HepG2 (cell line): ENCODE measurements around the gene HTR6. TPM values are rescaled to one million over a fixed set of nuclear protein-coding genes. Genes with fewer than 3 reads are reported as not detected.

Source experiments
- ATAC-seq: fragments of 200-7000 bp; cut with Tn5 transposase; 3 replicates; pipeline ENCODE4 v1.9.1; 2020; ENCODE audit warnings: mild to moderate bottlenecking, moderate library complexity
- BruUV-seq: library from RNA; stranded (reverse); fragments of 400-500 nt; replicated peaks from 2 replicates; lab custom pipeline; 2021; lab: Mats Ljungman, UMichigan
- CTCF ChIA-PET: fragments of 300-600 bp; formaldehyde crosslinking; extraction: SDS; loops from one replicate; lab custom pipeline; 2021; ENCODE audit warnings: low total read pairs, inconsistent platforms, low intra/inter-chr PET ratio; lab: Yijun Ruan, JAX
- POLR2A ChIA-PET: fragments of 350-600 bp; sonication (Branson Sonifier 250); formaldehyde crosslinking; loops from one replicate; lab custom pipeline; 2020; ENCODE audit warnings: antibody characterized with exemption, inconsistent platforms; lab: Yijun Ruan, JAX
- DNase-seq: peaks from one replicate; pipeline ENCODE4 v3.0.0-alpha.2; 2015; ENCODE audit warnings: low spot score
- FAIRE-seq: peaks from 3 replicates; lab custom pipeline; 2011; peaks lifted over from hg19 to GRCh38; lab: Jason Lieb, UNC
- H2AFZ ChIP-seq: one replicate; pipeline ENCODE4 v1.6.1; 2011; ENCODE audit warnings: low read length, inconsistent platforms
- H3K27ac ChIP-seq: fragments of 300-600 bp; 3 replicates; pipeline ENCODE4 v1.8.0; 2011; ENCODE audit warnings: mixed run types, mild to moderate bottlenecking, mixed read lengths, low read length, inconsistent platforms; ENCODE audit not compliant: insufficient read depth; ENCODE audit errors: extremely low read length
- H3K27me3 ChIP-seq, 2 experiments: fragments of 200-600 bp in 1 of 2; 2 replicates in 1 of 2; 3 replicates in 1 of 2; pipeline versions ENCODE4 v1.6.0 to v1.8.0; 2011; ENCODE audit warnings: low read length in 2 of 2, mild to moderate bottlenecking in 2 of 2, moderate library complexity in 2 of 2, inconsistent platforms in 1 of 2; ENCODE audit not compliant: insufficient read depth in 2 of 2, control insufficient read depth in 1 of 2
- H3K36me3 ChIP-seq, 2 experiments: fragments of 200-600 bp in 1 of 2; replicated peaks in 1 of 2; 2 replicates in 1 of 2; 3 replicates in 1 of 2; pipeline versions ENCODE4 v1.5.1 to v1.8.0; 2011; ENCODE audit warnings: low read length in 2 of 2, inconsistent platforms in 1 of 2; ENCODE audit not compliant: insufficient read depth in 2 of 2, control insufficient read depth in 1 of 2
- H3K4me1 ChIP-seq: 2 replicates; pipeline ENCODE4 v1.5.1; 2012; ENCODE audit warnings: low read length, inconsistent platforms; ENCODE audit not compliant: insufficient read depth
- H3K4me2 ChIP-seq: 2 replicates; pipeline ENCODE4 v1.6.0; 2011; ENCODE audit warnings: low read depth, low read length, inconsistent platforms
- H3K4me3 ChIP-seq, 3 experiments: fragments of 200-600 bp in 1 of 3; sonication (generic), shearing (Covaris generic) in 1 of 3; replicated peaks in 1 of 3; 2 replicates each; pipeline ENCODE4 v1.5.1; 2011 to 2016; ENCODE audit warnings: low read length in 3 of 3, inconsistent platforms in 2 of 3, low read depth in 2 of 3, mild to moderate bottlenecking in 2 of 3, control low read depth in 1 of 3, mixed read lengths in 1 of 3; ENCODE audit not compliant: insufficient read depth in 1 of 3
- H3K79me2 ChIP-seq: one replicate; pipeline ENCODE4 v1.6.1; 2011; ENCODE audit warnings: low read length, inconsistent platforms; ENCODE audit not compliant: insufficient read depth
- H3K9ac ChIP-seq: 2 replicates; pipeline ENCODE4 v1.6.0; 2011; ENCODE audit warnings: mild to moderate bottlenecking, low read depth, low read length, inconsistent platforms; ENCODE audit not compliant: insufficient read depth
- H3K9me3 ChIP-seq: 2 replicates; pipeline ENCODE4 v1.5.1; 2012; ENCODE audit warnings: mild to moderate bottlenecking, low read length
- H4K20me1 ChIP-seq: 2 replicates; pipeline ENCODE4 v1.6.0; 2011; ENCODE audit warnings: inconsistent platforms, mild to moderate bottlenecking, low read length, moderate library complexity; ENCODE audit not compliant: insufficient read depth
- BRCA1 ChIP-seq: sonication (generic); formaldehyde crosslinking; IDR thresholded peaks from 2 replicates; pipeline ENCODE4 v1.4.0; 2020; ENCODE audit warnings: missing genetic modification reagents
- CHD2 ChIP-seq: IDR thresholded peaks from 2 replicates; pipeline ENCODE4 v1.6.1; 2011; ENCODE audit warnings: low read depth, low read length, improper control_type of control experiment
- HDAC6 ChIP-seq: fragments of 200-600 bp; sonication (generic); IDR thresholded peaks from 2 replicates; pipeline ENCODE4 v1.7.0; 2017; ENCODE audit warnings: mild to moderate bottlenecking, antibody characterized with exemption, low read length, low read depth
- KDM5A ChIP-seq: fragments of 200-600 bp; sonication (generic); IDR thresholded peaks from 2 replicates; pipeline ENCODE4 v1.7.0; 2018; ENCODE audit warnings: antibody characterized with exemption, mild to moderate bottlenecking, low read length, borderline replicate concordance
- KDM5B ChIP-seq: sonication (generic); formaldehyde crosslinking; IDR thresholded peaks from 2 replicates; pipeline ENCODE4 v1.4.0; 2020; ENCODE audit warnings: missing genetic modification reagents, mild to moderate bottlenecking, borderline replicate concordance
- KLF16 ChIP-seq, 2 experiments: sonication (generic) in 1 of 2; formaldehyde crosslinking in 1 of 2; IDR thresholded peaks; 2 replicates each; pipeline versions ENCODE4 v1.6.1 to v1.8.0; 2016 to 2023; ENCODE audit warnings: missing genetic modification reagents in 2 of 2, missing compliant biosample characterization in 1 of 2
- MLLT10 ChIP-seq: sonication (generic); formaldehyde crosslinking; IDR thresholded peaks from 2 replicates; pipeline ENCODE4 v1.4.0; 2020; ENCODE audit warnings: missing genetic modification reagents
- NCOA1 ChIP-seq: sonication (generic); formaldehyde crosslinking; IDR thresholded peaks from 2 replicates; pipeline ENCODE4 v1.9.0; 2021; ENCODE audit warnings: missing genetic modification reagents
- SALL1 ChIP-seq: sonication (generic); formaldehyde crosslinking; IDR thresholded peaks from 2 replicates; pipeline ENCODE4 v1.8.0; 2022; ENCODE audit warnings: mild to moderate bottlenecking, missing genetic modification reagents
- SATB2 ChIP-seq: sonication (generic); formaldehyde crosslinking; IDR thresholded peaks from 2 replicates; pipeline ENCODE4 v1.5.0; 2020; ENCODE audit warnings: missing genetic modification reagents
- SMAD9 ChIP-seq: sonication (generic); formaldehyde crosslinking; IDR thresholded peaks from 2 replicates; pipeline ENCODE4 v1.5.1; 2020; ENCODE audit warnings: mild to moderate bottlenecking, missing genetic modification reagents
- STAG1 ChIP-seq: sonication (generic); formaldehyde crosslinking; IDR thresholded peaks from 2 replicates; pipeline ENCODE4 v1.4.0; 2020; ENCODE audit warnings: missing genetic modification reagents
- THYN1 ChIP-seq: sonication (generic); formaldehyde crosslinking; IDR thresholded peaks from 2 replicates; pipeline ENCODE4 v1.8.1; 2023; ENCODE audit warnings: low read depth, mild to moderate bottlenecking, moderate library complexity, missing genetic modification reagents, borderline replicate concordance
- ZKSCAN8 ChIP-seq: IDR thresholded peaks from 2 replicates; pipeline ENCODE4 v1.6.1; 2016; ENCODE audit warnings: borderline replicate concordance, missing genetic modification reagents, missing compliant biosample characterization
- ZMYM2 ChIP-seq: sonication (generic); formaldehyde crosslinking; IDR thresholded peaks from 2 replicates; pipeline ENCODE4 v1.8.0; 2022; ENCODE audit warnings: mild to moderate bottlenecking, missing genetic modification reagents
- ZSCAN29 ChIP-seq: sonication (generic); formaldehyde crosslinking; conservative IDR thresholded peaks from 2 replicates; pipeline ENCODE4 v1.4.0; 2020; ENCODE audit warnings: mild to moderate bottlenecking, missing genetic modification reagents
- WGBS: methylation state at CpG from one replicate; pipeline ENCODE4 v1.1.6; 2017; ENCODE audit warnings: low lambda C conversion rate; 5-methylcytosine and 5-hydroxymethylcytosine counted together
- in situ Hi-C: cut with HindIII; loops from 2 replicates; pipeline ENCODE4 v1.10.0; 2017; ENCODE audit warnings: low pct_unique_long_range_greater_than_20kb; ENCODE audit not compliant: extremely low pct_ligation_motif_present
- intact Hi-C: fragments of 100-400 bp; cut with micrococcal nuclease; formaldehyde crosslinking; loops from one replicate; pipeline ENCODE4 v1.10.0; 2022; ENCODE audit not compliant: unreplicated experiment
- polyA plus RNA-seq, 8 experiments: library from polyadenylated mRNA; depleted of rRNA in 3 of 8; stranded (reverse) in 7 of 8; unstranded in 1 of 8; fragments of >200 nt; fragmentation: Illumina TruSeq in 4 of 8; extraction: Trizol in 4 of 8; gene quantifications; 2 replicates each; pipeline versions ENCODE4 v1.2.1 to v1.2.3, GENCODE V29; 2011 to 2016; ENCODE audit warnings: low read depth in 4 of 8, missing spikeins in 1 of 8, mixed read lengths in 1 of 8; ENCODE audit not compliant: insufficient read depth in 1 of 8
- total RNA-seq, 5 experiments: library from RNA; depleted of rRNA; stranded (reverse); fragments of >200 nt; fragmentation: Illumina TruSeq; extraction: Trizol; gene quantifications; 2 replicates each; pipeline ENCODE4 v1.2.3, GENCODE V29; 2016; ENCODE audit warnings: low read depth in 1 of 5
- TF ChIP-seq, protein P1 (sequence below): sonication (generic); formaldehyde crosslinking; IDR thresholded peaks from 2 replicates; pipeline ENCODE4 v1.5.1; 2020; ENCODE audit warnings: mild to moderate bottlenecking, missing genetic modification reagents
- TF ChIP-seq, protein P2 (sequence below): sonication (generic); formaldehyde crosslinking; IDR thresholded peaks from 2 replicates; pipeline ENCODE4 v1.5.0; 2020; ENCODE audit warnings: mild to moderate bottlenecking, missing genetic modification reagents

Gene HTR6
- total and polyA plus RNA-seq, 2 of the 13 experiments (the other 11 are each of a cell fraction or from before 2014, with no cell fraction given): 0.04 TPM; not detected in 1

DNA sequence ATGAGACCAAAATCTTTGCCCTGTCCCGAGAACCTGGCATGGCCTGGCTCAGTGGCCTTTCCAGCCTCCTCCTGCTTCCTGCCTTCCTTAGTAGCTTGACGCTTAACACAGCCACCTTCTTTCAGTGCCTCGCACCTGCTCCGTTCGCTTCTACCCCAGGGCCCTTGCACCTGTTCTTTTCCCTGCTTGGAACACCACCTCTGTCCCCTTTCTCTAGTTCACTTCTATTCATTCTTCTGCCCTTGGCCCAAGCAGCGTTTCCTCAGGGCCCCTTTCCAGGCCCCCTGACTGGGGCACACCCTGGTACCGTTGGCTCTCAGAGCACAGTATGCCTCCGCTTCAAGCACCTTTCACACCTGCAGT, 9.0 kb upstream of the HTR6 start:
- WGBS: 87% methylated on average over 8 of the region's 8 CpGs
- FAIRE-seq (no peak), DNase-seq (no peak), ATAC-seq (no peak)
- Histone ChIP-seq H3K27me3 (no peaks in the 10 kb centered on the region), H3K4me2 (no peak overlapping the region), H2AFZ (no peak overlapping the region), H3K27ac (no peak overlapping the region), H4K20me1 (no peaks in the 10 kb centered on the region), H3K36me3 (no peaks in the 10 kb centered on the region), H3K4me3 (no peak overlapping the region), H3K9me3 (no peaks in the 10 kb centered on the region), H3K9ac (no peak overlapping the region), H3K4me1 (peaks cover 27% of the 10 kb centered on the region), H3K79me2 (no peaks in the 10 kb centered on the region)
- CTCF ChIA-PET: no interaction called here
- in situ Hi-C loops (no loop called here), intact Hi-C loops (no loop called here)
- TF ChIP-seq SALL1 (CRISPR knock-in tag) (no peak), CHD2 (no peak), ZSCAN29 (CRISPR knock-in tag) (no peak), ZKSCAN8 (CRISPR knock-in tag) (no peak), KDM5B (CRISPR knock-in tag) (no peak), ZMYM2 (CRISPR knock-in tag) (no peak), BRCA1 (CRISPR knock-in tag) (no peak), NCOA1 (CRISPR knock-in tag) (no peak), KDM5A (no peak), HDAC6 (no peak), MLLT10 (CRISPR knock-in tag) (no peak), SMAD9 (CRISPR knock-in tag) (no peak), SATB2 (CRISPR knock-in tag) (no peak), THYN1 (CRISPR knock-in tag) (no peak), KLF16 (CRISPR knock-in tag; IDR thresholded peaks at IDR 0.05) (no peak), STAG1 (CRISPR knock-in tag) (no peak)
- TF ChIP-seq, protein P1, sequence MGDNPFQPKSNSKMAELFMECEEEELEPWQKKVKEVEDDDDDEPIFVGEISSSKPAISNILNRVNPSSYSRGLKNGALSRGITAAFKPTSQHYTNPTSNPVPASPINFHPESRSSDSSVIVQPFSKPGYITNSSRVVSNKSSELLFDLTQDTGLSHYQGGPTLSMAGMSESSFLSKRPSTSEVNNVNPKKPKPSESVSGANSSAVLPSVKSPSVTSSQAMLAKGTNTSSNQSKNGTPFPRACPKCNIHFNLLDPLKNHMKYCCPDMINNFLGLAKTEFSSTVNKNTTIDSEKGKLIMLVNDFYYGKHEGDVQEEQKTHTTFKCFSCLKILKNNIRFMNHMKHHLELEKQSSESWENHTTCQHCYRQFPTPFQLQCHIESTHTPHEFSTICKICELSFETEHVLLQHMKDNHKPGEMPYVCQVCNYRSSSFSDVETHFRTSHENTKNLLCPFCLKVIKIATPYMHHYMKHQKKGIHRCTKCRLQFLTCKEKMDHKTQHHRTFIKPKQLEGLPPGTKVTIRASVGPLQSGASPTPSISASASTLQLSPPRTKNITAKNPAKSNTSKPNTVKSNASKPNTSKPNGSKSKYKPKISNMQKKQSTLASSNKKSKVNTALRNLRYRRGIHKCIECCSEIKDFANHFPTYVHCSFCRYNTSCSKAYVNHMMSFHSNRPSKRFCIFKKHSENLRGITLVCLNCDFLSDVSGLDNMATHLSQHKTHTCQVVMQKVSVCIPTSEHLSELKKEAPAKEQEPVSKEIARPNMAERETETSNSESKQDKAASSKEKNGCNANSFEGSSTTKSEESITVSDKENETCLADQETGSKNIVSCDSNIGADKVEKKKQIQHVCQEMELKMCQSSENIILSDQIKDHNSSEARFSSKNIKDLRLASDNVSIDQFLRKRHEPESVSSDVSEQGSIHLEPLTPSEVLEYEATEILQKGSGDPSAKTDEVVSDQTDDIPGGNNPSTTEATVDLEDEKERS (CRISPR knock-in tag): no peak
- TF ChIP-seq, protein P2, sequence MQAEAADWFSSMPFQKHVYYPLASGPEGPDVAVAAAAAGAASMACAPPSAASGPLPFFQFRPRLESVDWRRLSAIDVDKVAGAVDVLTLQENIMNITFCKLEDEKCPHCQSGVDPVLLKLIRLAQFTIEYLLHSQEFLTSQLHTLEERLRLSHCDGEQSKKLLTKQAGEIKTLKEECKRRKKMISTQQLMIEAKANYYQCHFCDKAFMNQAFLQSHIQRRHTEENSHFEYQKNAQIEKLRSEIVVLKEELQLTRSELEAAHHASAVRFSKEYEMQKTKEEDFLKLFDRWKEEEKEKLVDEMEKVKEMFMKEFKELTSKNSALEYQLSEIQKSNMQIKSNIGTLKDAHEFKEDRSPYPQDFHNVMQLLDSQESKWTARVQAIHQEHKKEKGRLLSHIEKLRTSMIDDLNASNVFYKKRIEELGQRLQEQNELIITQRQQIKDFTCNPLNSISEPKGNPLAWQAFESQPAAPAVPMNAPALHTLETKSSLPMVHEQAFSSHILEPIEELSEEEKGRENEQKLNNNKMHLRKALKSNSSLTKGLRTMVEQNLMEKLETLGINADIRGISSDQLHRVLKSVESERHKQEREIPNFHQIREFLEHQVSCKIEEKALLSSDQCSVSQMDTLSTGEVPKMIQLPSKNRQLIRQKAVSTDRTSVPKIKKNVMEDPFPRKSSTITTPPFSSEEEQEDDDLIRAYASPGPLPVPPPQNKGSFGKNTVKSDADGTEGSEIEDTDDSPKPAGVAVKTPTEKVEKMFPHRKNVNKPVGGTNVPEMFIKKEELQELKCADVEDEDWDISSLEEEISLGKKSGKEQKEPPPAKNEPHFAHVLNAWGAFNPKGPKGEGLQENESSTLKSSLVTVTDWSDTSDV (CRISPR knock-in tag): no peak
- POLR2A ChIA-PET: no interaction called here
- BruUV-seq: no TSS peak
